Stimulated activated CD8-positive, alpha-beta memory T cell treated with anti-CD3 and anti-CD28 coated beads, Interleukin-15, amount 100 ng/mL, for 4 hours (primary cell): ENCODE measurements around the gene TRPV5.
"Not testable (repeated sequence)": the region's sequence is repeated elsewhere in the genome, so short reads cannot be mapped to it uniquely, and the experiment has no call there.

ENCODE experiments used
- DNase-seq, 2 donors: peaks; one replicate each; pipeline ENCODE4 v3.0.0-alpha.2; 2020; ENCODE audit warnings: low read depth in 2 of 2

The TRPV5 gene

DNA sequence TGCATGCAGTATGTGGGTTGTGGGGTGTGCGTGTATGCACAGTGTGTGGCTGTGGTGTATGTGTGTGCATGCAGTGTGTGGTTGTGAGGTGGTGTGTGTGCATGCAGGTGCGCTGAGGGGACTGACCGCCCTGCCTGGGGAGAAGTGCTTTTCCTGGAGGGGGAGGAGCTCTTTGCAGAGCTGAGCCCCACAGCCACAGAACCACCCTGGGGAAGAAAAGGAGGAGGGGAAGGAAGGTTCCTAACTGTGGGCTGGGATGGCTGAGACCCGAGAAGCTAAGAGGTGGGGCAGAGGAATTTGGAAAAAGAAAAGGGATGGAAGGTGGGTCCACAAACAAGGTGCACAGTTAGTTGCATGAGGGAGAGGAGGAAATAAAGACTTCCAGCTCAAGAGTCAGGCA lies at the start of gene TRPV5:
Gene TRPV5 (minus strand): TSS at position 123 of the 400 bp plus-strand sequence. CDS start 287 bp downstream, outside the sequence.
- DNase-seq: no peak

GRCh38 chr7:142978402-142978801 lies 44.9 kb upstream of the TRPV5 start:
- not testable (repeated sequence) for DNase-seq

DNA sequence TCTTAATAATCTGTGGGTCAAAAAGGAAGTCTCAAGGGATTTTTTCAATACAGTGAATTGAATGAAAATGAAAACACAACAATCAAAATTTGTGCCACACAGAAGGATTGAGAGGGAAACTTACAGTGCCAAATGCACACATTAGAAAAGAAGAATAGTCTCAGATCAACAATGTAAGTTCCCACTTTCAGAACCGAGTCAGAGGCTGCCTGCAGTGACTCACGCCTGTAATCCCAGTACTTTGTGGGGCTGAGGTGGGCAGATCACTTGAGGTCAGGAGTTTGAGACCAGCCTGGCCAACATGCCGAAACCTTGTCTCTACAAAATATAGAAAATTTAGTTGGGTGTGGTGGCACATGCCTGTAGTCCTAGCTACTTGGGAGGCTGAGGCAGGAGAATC lies 41.1 kb upstream of the TRPV5 start:
- no peak for DNase-seq

DNA sequence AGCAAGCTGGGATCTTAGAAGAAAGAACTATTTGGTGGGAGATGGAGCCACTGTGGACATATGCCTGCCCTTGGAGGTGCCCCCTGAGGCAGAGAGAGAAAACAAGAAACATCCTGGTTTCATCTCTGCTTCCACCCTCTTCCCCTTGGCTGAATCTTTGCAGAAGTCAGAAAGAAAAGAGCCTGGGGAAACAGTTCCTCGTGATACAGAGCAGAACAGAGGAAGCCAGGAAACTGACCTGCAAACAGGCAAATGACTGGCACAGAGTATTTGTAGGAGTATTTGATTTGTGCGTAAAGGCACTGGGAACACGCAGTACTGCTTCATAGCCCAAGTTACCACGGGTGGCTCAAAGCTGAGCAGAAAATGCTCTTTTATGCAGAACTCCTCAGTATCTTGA lies 35.6 kb upstream of the TRPV5 start:
- no peak for DNase-seq

DNA sequence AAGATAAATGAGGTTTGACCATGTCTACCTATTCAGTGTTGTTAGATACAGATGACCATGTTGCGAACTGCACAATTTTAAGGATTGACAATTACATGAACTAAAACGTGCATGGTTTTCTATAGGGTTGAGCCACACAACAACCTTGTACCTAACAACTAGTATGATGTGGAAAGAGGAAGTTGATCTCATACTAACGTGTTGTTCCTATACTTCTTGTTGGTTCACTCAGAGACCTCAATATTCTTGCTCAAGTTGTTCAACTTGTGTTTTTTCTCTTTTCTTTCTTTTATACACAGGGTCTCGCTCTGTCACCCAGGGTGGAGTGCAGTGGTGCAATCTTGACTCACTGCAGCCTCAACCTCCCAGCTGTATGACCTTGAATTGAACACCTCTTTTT lies 34.7 kb upstream of the TRPV5 start:
- DNase-seq: no peak

DNA sequence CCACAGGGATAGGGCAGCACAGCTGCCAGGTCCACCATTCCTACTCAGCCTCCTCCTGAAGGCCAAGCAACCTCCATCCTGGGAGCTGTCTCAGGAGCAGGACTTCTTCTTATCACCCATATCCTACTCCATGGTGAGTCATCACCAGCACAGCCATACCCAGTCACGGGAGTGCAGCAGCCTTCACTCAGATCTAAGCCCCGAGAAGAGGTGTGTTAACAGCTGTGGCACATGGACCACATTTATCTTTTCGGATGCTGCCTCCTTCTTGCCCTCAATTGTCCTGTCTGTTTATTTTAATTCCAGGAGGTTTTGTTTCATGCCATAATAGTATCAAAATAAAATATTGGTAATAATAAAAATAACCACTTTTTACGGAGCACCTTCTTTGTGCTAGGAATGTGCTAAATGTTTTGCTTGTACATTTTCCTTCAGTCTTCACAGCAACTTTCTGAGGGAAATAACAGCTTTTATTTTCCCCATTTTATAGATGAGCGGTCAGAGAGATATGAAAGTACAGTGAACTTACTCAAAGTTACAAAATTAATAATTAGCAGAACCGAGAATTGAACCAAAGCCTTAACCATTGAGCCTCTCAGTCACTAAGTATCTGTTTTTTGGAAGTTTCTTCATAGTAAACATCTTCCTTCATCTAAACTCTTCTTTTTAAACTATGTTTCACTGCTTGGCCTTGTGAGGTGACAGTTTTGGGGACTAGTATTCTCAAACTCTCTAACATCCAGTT lies 31.1 kb upstream of the TRPV5 start:
- DNase-seq: no peak

DNA sequence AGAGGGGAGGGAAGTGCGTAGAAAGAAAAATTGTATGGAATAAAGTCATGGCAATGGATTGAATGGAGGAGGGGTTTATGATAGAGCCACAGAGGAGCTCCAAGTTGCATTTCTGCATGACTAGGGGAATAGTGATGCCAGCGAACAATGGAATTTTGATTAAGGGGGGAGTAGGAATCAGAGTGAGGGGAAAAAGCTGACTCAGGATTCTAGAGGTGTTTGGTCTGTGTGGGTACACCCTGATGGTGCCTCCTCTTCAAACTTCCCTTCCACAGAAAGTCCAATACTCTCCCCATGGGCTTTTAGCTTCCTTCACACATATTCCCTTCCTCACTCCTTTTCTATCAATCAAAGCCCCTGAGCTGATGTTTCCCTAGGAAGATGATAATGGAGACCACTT lies 30.4 kb upstream of the TRPV5 start:
- DNase-seq: no peak

DNA sequence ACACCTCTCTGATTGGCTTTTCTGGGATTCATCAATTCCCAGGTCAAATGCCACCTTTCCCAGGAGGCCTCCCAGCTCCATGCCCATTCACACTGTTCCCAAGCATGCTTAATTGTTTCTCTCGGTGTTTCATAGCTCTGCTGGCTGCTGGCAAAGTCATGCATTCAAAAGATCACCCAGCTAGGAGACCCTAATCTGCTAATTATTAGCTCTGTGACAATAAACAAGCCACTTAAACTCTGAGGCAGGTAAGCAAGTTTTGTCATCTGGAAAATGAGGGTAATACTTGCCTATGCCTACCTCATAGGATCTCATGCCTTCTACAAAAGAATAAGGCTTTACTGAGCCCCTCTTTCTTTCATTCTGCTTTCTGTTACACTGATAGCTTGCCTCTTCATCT lies 29.4 kb upstream of the TRPV5 start:
- no peak for DNase-seq

GRCh38 chr7:142961973-142962926 lies 28.7 kb upstream of the TRPV5 start, which contains the start of gene KEL:
TSS of gene KEL (minus strand) at chr7:142962363. CDS start at chr7:142962206, 157 bp downstream.
- no peak for DNase-seq

- no peak for DNase-seq
Observed at GRCh38 chr7:142961595-142961972, 28.0 kb upstream of the TRPV5 start.

- DNase-seq: no peak
Observed at GRCh38 chr7:142960955-142961512, 27.5 kb upstream of the TRPV5 start.

GRCh38 chr7:142959202-142959601 lies 25.7 kb upstream of the TRPV5 start:
- no peak for DNase-seq

GRCh38 chr7:142957723-142958122 lies 24.2 kb upstream of the TRPV5 start:
- DNase-seq: no peak

DNA sequence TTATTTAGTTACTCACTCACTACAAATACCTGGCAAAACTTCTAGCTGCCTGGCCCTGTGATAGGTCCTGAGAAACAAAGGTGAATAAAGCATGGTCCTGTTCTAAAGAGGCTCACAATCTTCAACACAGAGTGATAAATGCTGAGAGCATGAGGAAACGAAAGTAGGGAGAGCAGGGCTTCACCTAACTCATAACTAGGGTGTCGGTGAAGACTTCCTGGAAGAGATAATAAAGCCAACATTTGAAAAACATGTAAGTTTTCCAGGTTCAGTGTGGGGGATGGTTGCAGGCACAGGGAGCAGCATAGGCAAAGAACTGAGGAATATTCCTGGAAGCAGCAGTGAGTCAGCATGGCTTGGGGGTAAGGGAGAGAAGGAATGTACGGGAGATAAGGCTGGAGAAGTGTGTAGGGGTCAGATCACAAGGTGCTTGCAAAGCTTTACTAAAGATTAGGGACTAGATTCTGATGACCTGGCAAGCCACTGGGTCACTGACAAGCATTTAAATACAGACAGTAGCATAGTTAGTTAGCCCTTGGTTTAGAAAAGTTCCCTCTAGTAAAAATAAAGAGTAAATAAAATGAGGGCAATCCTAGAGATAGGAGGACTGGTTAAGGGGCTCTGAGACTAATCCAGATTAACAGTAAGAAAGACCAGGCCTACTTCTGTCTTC lies 23.5 kb upstream of the TRPV5 start:
- DNase-seq: no peak

DNA sequence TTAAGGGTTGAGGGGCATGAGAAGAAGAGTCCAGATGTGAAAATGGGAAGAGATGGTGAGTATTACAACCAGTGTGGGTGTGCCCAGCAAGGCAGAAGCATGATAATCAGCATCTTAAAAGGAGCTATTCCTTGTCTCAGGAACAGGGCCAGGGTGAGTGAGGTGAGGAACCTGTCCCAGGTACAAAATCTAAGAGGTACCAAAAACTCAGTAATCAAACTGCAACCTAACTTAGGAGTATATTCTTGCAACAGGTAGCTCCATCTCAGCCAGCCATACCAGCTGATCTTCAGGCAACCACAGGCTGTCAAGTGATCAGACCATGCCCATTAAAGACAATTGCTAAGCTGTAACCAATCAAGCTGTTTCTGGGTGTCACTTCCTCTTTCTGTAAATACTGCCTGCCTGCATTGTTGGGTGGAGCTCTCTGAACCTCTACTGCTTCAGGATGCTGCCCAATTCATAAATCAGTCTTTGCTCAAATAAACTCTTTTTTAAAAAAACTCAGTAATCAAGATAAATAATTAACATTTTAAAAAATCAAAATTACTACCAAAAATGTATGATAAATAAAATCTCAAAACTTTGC lies 21.2 kb upstream of the TRPV5 start:
- no peak for DNase-seq

- DNase-seq: no peak
Observed at GRCh38 chr7:142950235-142950634, 16.7 kb upstream of the TRPV5 start.

GRCh38 chr7:142948603-142949002 lies 15.1 kb upstream of the TRPV5 start:
- no peak for DNase-seq

GRCh38 chr7:142945001-142945400 lies 11.5 kb upstream of the TRPV5 start:
- no peak for DNase-seq

DNA sequence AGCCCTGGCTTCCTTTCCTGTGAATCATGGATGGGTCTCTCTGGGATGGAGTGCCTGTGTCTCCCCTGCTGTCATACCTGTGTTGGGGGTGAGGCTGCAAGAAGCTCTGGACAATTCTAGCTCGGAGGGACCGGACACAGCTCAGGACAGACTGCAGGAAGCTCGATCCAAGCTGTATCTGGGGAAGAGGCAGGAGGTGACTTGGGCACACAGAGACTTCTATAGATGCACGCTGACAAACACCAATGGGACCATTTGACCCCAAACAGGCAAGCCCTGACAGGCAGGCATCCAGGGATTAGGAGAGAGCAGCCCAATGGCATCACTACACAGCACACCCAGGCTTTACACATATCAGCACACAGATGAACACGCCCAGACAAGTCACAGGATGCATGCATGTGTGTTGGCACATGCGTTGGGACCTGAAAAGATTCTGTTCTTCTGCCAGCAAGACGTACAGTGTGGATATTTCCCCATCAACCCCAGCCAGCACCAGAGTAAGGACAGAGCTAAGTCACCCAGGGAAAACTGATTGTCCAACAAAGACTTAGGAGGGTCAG lies 10.2 kb upstream of the TRPV5 start:
- no peak for DNase-seq

GRCh38 chr7:142942746-142943145 lies 9.2 kb upstream of the TRPV5 start:
- no peak for DNase-seq

DNA sequence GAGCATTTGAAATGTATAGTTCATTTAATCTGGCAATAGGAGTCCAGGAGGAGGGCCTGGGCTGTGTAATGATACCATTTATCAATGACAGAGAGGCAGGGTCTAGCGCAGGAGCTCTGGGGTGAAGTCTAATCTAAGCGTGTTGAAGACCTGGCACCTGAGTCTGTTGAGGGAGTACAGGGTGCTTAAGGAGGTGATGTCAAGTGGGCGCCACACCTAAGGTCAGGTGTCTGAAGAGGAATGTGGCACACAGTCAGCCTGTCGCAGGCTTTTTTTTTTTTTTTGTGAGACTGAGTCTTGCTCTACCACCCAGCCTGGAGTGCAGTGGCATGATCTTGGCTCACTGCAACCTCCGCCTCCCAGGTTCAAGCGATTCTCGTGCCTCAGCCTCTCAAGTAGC lies 8.0 kb upstream of the TRPV5 start:
- no peak for DNase-seq
